Testis (tissue), 2 donors: Measurements from ENCODE around the gene GRIK1.

ENCODE experiments used
- CTCF ChIP-seq, 3 experiments: fragments of 450-650 bp in 2 of 3; fragments of 200-600 bp in 1 of 3; sonication (generic) in 1 of 3; IDR thresholded peaks; one replicate each; pipeline ENCODE4 v1.5.1; 2016 to 2019; ENCODE audit warnings: antibody characterized with exemption in 3 of 3, mild to moderate bottlenecking in 2 of 3, moderate library complexity in 1 of 3
- POLR2A ChIP-seq: fragments of 450-650 bp; IDR thresholded peaks from one replicate; pipeline ENCODE4 v1.6.1; 2017; ENCODE audit warnings: antibody characterized with exemption, mild to moderate bottlenecking, moderate library complexity

- no peak for TF ChIP-seq POLR2A
- no peak for TF ChIP-seq CTCF (IDR thresholded peaks at IDR 0.05)
These were observed 33.5 kb upstream of the GRIK1 start for GRCh38 chr21:29973258-29973657.
